Ishikawa (cell line): ENCODE data around the gene DLGAP4.

Source experiments
- CEBPB ChIP-seq: IDR thresholded peaks from 2 replicates; pipeline ENCODE4 v1.6.1; 2012
- CREB1 ChIP-seq: IDR thresholded peaks from 2 replicates; pipeline ENCODE4 v1.6.1; 2012; ENCODE audit warnings: low read depth
- EGR1 ChIP-seq: IDR thresholded peaks from 2 replicates; pipeline ENCODE4 v1.6.1; 2012
- EP300 ChIP-seq: IDR thresholded peaks from 2 replicates; pipeline ENCODE4 v1.6.1; 2012; ENCODE audit warnings: borderline replicate concordance
- FOXM1 ChIP-seq: IDR thresholded peaks from 2 replicates; pipeline ENCODE4 v1.6.1; 2012; ENCODE audit warnings: low read depth, borderline replicate concordance
- MAX ChIP-seq: IDR thresholded peaks from 2 replicates; pipeline ENCODE4 v1.6.1; 2012
- NFIC ChIP-seq: IDR thresholded peaks from 2 replicates; pipeline ENCODE4 v1.6.1; 2012
- RAD21 ChIP-seq: IDR thresholded peaks from 2 replicates; pipeline ENCODE4 v1.6.1; 2012; ENCODE audit warnings: low read depth
- REST ChIP-seq: IDR thresholded peaks from 2 replicates; pipeline ENCODE4 v1.6.1; 2012; ENCODE audit warnings: low read depth, mild to moderate bottlenecking
- TAF1 ChIP-seq: IDR thresholded peaks from 2 replicates; pipeline ENCODE4 v1.6.1; 2012; ENCODE audit warnings: low read depth, mild to moderate bottlenecking
- TCF12 ChIP-seq: IDR thresholded peaks from 2 replicates; pipeline ENCODE4 v1.6.1; 2012; ENCODE audit warnings: low read depth
- TEAD4 ChIP-seq: IDR thresholded peaks from 2 replicates; pipeline ENCODE4 v1.6.1; 2012
- USF1 ChIP-seq: IDR thresholded peaks from 2 replicates; pipeline ENCODE4 v1.6.1; 2012
- YY1 ChIP-seq: IDR thresholded peaks from 2 replicates; pipeline ENCODE4 v1.6.1; 2012; ENCODE audit warnings: low read depth

- TF ChIP-seq TCF12 (no peak), REST (no peak), TAF1 (no peak), RAD21 (no peak), CREB1 (no peak), YY1 (no peak), MAX (no peak), EP300 (no peak), USF1 (no peak), NFIC (no peak), FOXM1 (no peak), CEBPB (no peak), EGR1 (no peak), TEAD4 (no peak)
Measured at GRCh38 chr20:36462440-36463211, 156.5 kb downstream of the DLGAP4 start.
